ENCODE data around the gene SARS2. TPM values are rescaled to one million over a fixed set of nuclear protein-coding genes. Genes with fewer than 3 reads are reported as not detected.

The SARS2 gene
- total RNA-seq, 1 experiment from 2014 or later: 26.7 TPM

DNA sequence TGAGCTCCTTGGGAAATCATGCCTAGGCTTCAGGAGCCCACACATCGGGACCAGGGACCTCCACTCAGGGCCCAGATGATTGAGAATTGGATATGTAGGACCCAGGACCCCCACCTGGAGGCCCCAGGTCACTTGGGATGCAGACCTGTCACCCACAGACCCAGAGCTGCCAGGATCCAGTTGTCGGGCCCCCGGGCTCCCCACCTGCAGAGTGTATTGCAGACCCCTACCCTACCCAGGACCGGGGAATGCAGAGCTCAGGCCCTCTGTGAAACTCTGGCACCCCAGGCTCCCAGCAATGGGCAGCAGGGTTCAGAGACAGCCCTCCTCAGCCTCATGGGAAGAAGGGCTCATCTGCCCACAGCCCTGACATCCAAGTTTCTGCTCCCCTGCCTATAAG, 24.9 kb downstream of the SARS2 start:
- Histone ChIP-seq H3K9me3 (ENCODE audit: low read length) (no peaks in the 10 kb centered on the region), H3F3A (ENCODE audit: low read length, unreplicated experiment) (no peaks in the 10 kb centered on the region), H2AFZ (ENCODE audit: low read length) (no peak overlapping the region), H4K20me1 (ENCODE audit: low read length) (no peaks in the 10 kb centered on the region), H3K4me1 (ENCODE audit: insufficient read depth, low read length) (no peaks in the 10 kb centered on the region), H3K9me2 (replicated peaks; ENCODE audit: low read length) (no peaks in the 10 kb centered on the region), H3K27ac (ENCODE audit: low read length) (no peak overlapping the region), H3K79me2 (ENCODE audit: low read length) (peaks cover 12% of the 10 kb centered on the region), H3K36me3 (ENCODE audit: low read depth, low read length) (no peaks in the 10 kb centered on the region), H3K4me3 (ENCODE audit: low read length) (no peak overlapping the region), H3K27me3 (ENCODE audit: low read length) (no peaks in the 10 kb centered on the region), H3K4me2 (ENCODE audit: low read length) (no peak overlapping the region), H3K9ac (ENCODE audit: low read length) (no peak overlapping the region)
- ATAC-seq (no peak), DNase-seq (no peak)
- CTCF ChIA-PET: interaction anchor here (0.6 kb wide), 1 partner anchor 217 kb away, joined by 7 read pairs; no protein-coding TSS in a partner anchor
- no peak for TF ChIP-seq EZH2phosphoT487 (IDR thresholded peaks at IDR 0.05; ENCODE audit: borderline replicate concordance, low read length)
- TF ChIP-seq, protein P1, sequence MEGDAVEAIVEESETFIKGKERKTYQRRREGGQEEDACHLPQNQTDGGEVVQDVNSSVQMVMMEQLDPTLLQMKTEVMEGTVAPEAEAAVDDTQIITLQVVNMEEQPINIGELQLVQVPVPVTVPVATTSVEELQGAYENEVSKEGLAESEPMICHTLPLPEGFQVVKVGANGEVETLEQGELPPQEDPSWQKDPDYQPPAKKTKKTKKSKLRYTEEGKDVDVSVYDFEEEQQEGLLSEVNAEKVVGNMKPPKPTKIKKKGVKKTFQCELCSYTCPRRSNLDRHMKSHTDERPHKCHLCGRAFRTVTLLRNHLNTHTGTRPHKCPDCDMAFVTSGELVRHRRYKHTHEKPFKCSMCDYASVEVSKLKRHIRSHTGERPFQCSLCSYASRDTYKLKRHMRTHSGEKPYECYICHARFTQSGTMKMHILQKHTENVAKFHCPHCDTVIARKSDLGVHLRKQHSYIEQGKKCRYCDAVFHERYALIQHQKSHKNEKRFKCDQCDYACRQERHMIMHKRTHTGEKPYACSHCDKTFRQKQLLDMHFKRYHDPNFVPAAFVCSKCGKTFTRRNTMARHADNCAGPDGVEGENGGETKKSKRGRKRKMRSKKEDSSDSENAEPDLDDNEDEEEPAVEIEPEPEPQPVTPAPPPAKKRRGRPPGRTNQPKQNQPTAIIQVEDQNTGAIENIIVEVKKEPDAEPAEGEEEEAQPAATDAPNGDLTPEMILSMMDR (conservative IDR thresholded peaks at IDR 0.05; ENCODE audit: low read depth, low read length): no peak
- no peak for TF ChIP-seq EZH2 (IDR thresholded peaks at IDR 0.05; ENCODE audit: low read length, unreplicated experiment)
- intact Hi-C loops (cut with micrococcal nuclease): no loop called here
- BruUV-seq (replicated peaks): no TSS peak
- POLR2A ChIA-PET (ENCODE audit: unreplicated experiment): no interaction called here

DNA sequence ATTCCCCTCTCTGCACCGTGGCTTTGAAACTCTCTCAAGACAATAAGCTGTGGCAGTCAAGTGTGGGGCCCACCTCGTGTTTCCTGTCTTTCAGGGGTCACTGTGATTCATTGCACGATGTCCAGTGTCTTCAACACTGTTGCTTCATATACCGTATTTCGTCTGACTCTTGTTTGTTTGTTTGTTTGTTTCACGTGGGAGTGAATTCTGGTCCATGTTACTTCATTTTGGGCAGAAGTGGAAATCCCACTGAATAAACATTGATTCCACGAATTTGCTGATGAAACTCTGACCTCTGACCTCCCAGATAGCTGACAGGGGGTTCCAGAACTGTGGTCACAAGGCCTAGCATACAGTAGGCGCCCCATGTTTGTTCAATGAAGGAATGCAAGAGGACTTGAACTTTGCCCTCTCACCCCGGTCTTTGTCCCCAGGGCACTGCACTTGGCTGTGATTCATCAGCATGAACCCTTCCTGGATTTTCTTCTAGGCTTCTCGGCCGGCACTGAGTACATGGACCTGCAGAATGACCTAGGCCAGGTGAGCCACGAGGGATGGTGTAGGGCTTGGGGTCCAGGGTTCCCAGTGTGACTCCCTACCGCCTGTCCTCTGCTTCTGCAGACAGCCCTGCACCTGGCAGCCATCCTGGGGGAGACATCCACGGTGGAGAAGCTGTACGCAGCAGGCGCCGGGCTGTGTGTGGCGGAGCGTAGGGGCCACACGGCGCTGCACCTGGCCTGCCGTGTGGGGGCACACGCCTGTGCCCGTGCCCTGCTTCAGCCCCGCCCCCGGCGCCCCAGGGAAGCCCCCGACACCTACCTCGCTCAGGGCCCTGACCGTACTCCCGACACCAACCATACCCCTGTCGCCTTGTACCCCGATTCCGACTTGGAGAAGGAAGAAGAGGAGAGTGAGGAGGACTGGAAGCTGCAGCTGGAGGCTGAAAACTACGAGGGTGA, 25.7 kb downstream of the SARS2 start:
- H3F3A ChIP-seq (ENCODE audit: low read length, unreplicated experiment): no peaks in the 10 kb centered on the region
- H4K20me1 ChIP-seq (ENCODE audit: low read length): no peaks in the 10 kb centered on the region
- no peak for ATAC-seq
- no peak overlapping the region for H2AFZ ChIP-seq (ENCODE audit: low read length)
- no TSS peak for BruUV-seq (replicated peaks)
- H3K9ac ChIP-seq (ENCODE audit: low read length): no peak overlapping the region
- H3K9me3 ChIP-seq (ENCODE audit: low read length): no peaks in the 10 kb centered on the region
- POLR2A ChIA-PET (ENCODE audit: unreplicated experiment): no interaction called here
- DNase-seq: no peak
- H3K4me1 ChIP-seq (ENCODE audit: insufficient read depth, low read length): no peaks in the 10 kb centered on the region
- no peaks in the 10 kb centered on the region for H3K36me3 ChIP-seq (ENCODE audit: low read depth, low read length)
- CTCF ChIA-PET: no interaction called here
- no peak overlapping the region for H3K4me2 ChIP-seq (ENCODE audit: low read length)
- TF ChIP-seq EZH2 (IDR thresholded peaks at IDR 0.05; ENCODE audit: low read length, unreplicated experiment): no peak
- no peak overlapping the region for H3K27ac ChIP-seq (ENCODE audit: low read length)
- no peaks in the 10 kb centered on the region for H3K9me2 ChIP-seq (replicated peaks; ENCODE audit: low read length)
- H3K4me3 ChIP-seq (ENCODE audit: low read length): no peak overlapping the region
- intact Hi-C loops (cut with micrococcal nuclease): no loop called here
- no peaks in the 10 kb centered on the region for H3K27me3 ChIP-seq (ENCODE audit: low read length)
- peaks cover 18% of the 10 kb centered on the region for H3K79me2 ChIP-seq (ENCODE audit: low read length)

DNA sequence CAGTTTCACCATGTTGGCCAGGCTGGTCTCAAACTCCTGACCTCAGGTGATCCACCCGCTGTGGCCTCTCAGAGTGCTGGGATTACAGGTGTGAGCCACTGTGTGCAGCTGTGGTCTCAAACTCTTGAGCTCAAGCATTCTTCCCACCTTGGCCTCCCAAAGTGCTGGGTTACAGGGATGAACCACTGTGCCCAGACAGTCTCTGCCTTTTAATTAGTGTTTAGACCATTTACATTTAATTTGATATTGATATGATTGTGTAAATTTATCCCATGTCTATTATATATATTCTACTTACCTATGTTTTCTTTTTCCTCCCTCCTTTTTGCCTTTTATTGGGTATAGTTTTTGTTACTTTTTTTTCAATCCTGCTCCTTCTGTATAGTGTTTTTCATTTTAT, 28.9 kb downstream of the SARS2 start:
- no peak for ATAC-seq
- no peaks in the 10 kb centered on the region for H3F3A ChIP-seq (ENCODE audit: low read length, unreplicated experiment)

More for the DNA sequence above, 28.9 kb downstream of the SARS2 start:
- no TSS peak for BruUV-seq (replicated peaks)
- CTCF ChIA-PET: no interaction called here
- no peak overlapping the region for H3K4me2 ChIP-seq (ENCODE audit: low read length)
- H3K4me3 ChIP-seq (ENCODE audit: low read length): no peak overlapping the region
- no peaks in the 10 kb centered on the region for H3K9me3 ChIP-seq (ENCODE audit: low read length)
- no peak overlapping the region for H3K27ac ChIP-seq (ENCODE audit: low read length)
- no peak for DNase-seq
- H3K9me2 ChIP-seq (replicated peaks; ENCODE audit: low read length): no peaks in the 10 kb centered on the region
- intact Hi-C loops (cut with micrococcal nuclease): no loop called here
- no peak overlapping the region for H2AFZ ChIP-seq (ENCODE audit: low read length)
- 0 out of 2 replicates have a peak, but pooled peaks cover 3% of the 10 kb centered on the region for H3K4me1 ChIP-seq (ENCODE audit: insufficient read depth, low read length)
- H3K79me2 ChIP-seq (ENCODE audit: low read length): peaks cover 29% of the 10 kb centered on the region
- no peak overlapping the region for H3K9ac ChIP-seq (ENCODE audit: low read length)
- no peaks in the 10 kb centered on the region for H3K36me3 ChIP-seq (ENCODE audit: low read depth, low read length)
- H4K20me1 ChIP-seq (ENCODE audit: low read length): no peaks in the 10 kb centered on the region
- TF ChIP-seq, protein P1 (conservative IDR thresholded peaks at IDR 0.05; ENCODE audit: low read depth, low read length): no peak
- TF ChIP-seq EZH2 (IDR thresholded peaks at IDR 0.05; ENCODE audit: low read length, unreplicated experiment) (no peak), EZH2phosphoT487 (IDR thresholded peaks at IDR 0.05; ENCODE audit: borderline replicate concordance, low read length) (no peak)
- POLR2A ChIA-PET (ENCODE audit: unreplicated experiment): no interaction called here
- no peaks in the 10 kb centered on the region for H3K27me3 ChIP-seq (ENCODE audit: low read length)

All from PC-3 (cell line).